Head of caudate nucleus (tissue), 42 donors: ENCODE data around the gene DNM3.
"Not testable (repeated sequence)": the region's sequence is repeated elsewhere in the genome, so short reads cannot be mapped to it uniquely, and the experiment has no call there.

Experiments used
- DNase-seq, 42 donors: peaks; one replicate each; pipeline versions ENCODE4 v3.0.0 to v3.0.0-alpha.2; 2020 to 2021; ENCODE audit warnings: mixed read lengths in 7 of 42
- intact Hi-C: fragments of 100-400 bp; cut with DNase I; formaldehyde crosslinking; loops from one replicate; pipeline ENCODE4 v1.15.0; 2022

Gene DNM3

DNA sequence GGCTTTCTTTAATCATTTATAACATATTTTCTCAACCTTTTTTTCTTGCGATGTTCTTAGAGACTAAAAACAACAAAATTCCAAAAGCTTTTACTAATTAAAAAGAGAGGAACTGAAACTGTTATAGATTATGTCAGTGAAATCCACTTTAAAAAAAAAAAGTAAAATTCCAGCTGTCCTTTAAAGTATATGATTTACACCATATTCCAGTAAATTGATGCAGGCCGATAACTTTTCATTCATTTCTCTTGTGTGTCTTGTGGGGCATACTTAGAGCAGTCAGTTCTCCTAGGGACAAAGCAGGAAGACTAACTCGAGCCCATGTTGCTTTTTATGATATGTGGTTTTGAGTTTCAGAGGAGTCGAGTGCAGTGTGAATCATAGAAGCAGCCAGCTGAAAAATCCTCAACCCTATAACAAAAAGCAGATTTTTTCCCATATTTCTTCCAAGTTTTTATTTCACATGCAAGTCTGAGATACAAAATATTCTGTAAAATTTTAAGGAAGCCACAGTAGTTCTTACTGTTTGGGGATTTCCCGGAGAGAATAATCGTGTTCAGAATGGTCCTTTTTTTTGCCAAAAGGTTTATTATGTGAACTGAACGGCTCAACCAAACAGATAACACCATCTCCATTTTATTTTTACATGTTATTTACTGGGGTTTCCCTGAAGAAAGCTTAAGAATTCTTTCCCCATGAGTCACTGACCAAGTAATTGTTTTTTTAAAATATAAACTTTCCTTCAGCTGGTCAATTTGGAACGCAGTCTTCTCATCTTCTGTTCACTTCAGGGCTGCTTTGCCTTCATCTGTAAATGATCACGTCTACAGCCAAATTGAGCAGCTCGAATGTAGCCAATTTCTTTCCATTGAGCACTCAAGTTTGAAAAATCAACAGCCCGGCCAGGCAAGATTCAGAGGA lies 502.2 kb downstream of the DNM3 start:
- DNase-seq: no peak
- intact Hi-C loops: no loop called here

DNA sequence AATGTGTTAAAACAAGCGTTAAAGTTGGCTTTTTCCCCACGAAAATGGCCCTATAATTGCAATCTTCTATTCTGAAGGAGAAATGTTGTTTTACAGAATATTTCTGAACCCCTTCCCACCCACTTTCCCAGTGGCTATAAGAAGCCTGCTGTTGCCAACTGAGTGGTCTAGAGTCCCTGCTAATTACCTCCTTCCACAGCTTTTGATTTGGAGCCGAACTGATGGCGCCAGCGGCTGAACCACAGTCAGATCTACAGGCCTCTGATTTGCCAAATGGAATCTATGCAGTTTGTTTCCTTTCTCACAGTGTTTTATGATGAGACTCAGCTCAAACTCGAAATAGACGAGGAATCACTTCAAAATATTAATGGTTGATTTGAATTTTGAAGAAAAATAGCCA lies 503.1 kb downstream of the DNM3 start:
- no peak for DNase-seq
- intact Hi-C loops: no loop called here

DNA sequence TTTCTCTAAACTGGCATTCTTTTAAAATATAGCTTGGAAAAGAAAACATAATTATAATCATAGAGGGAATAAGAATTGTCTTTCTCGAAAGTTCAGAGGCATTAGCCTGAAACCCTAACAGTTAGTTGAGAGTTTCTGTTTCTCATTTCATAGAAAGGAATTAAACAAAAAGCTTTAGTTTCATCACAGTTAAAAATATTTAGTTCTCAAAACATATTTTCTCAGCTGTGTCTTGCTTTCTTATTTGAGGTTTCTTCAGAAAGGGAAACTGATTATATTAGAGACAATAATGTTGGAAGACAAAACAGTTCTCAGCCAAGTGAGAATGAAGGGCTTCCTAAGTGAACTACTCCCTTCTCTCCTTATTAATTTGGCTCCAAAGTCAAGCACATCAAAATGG lies 503.8 kb downstream of the DNM3 start:
- intact Hi-C loops: no loop called here
- no peak for DNase-seq

DNA sequence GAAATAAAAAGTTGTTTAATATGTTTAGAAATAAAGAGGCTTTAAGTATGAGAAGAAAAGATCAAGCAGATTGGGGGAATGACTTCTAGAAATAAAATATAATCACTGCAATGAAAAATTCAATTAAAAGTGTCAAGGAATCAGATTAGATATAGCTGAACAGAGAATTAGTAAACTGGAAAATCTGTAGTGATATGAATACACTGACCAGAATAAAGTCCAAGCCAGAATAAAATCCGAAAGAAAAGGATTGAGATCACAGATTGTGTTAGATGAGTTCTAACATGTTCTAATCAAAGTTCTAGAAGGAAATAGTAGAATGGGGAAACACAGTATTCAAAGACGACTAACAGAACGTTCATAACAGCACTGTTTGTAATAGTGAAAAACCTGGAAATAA lies 506.1 kb downstream of the DNM3 start:
- intact Hi-C loops: no loop called here

DNA sequence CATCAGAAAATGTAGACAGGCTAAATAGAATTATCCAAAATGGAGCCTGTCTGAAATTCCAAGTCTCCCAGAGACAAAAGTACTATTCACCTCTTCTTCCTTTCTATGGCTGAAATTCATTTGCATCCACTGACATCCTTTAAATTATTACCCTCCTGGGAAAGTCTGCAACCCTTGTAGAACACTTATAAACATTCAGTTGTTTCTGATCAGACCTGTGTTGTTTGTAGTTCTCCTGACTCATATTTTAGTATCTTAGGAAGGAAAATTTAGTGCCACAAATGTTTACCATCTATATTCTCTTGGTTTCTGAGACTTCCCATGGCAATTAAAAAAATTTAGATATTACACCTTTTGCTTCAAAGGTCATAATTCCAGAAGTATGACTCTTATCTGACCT lies 509.6 kb downstream of the DNM3 start:
- no peak for DNase-seq
- intact Hi-C loops: no loop called here

More for the DNA sequence above, 506.1 kb downstream of the DNM3 start:
- DNase-seq: no peak

DNA sequence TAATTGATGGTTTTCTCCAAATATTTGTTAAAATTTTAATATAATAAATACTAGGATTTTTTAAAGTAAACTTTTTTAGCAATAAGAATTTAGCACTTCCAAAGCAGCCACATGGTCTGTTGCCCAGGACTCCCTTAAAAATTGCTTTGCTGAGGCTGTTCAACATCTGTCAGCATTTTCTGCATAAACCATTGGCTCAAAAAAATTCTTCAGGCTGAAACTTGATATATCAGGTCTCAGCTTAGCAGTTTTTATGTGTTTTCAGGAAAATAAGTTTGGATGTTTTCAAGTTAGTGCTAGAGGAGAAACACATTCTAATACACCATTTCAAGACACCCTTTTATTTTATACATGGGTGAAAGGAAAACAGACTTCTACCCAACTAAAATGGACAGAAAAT lies 510.0 kb downstream of the DNM3 start:
- intact Hi-C loops: no loop called here
- DNase-seq: no peak

GRCh38 chr1:172351754-172352161 lies 510.5 kb downstream of the DNM3 start:
- no peak for DNase-seq
- intact Hi-C loops: no loop called here

DNA sequence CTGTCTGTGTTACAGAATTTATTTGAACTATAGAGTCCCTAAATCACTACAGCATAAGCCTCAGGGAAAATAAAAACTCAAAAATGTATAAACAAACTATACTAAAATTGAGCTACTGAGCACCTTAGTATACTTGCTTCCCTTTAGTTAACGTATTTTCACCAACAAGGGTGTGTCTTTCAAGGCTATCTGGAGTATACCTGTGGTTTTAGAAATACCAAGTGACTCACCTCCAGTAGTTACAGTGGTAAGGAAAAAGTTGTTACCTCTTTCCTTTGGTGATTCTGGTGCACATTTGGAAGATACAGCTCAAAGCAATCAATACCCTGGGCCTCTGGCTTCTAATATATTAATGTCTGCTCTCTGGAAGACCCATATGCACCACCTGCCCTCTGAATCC lies 511.1 kb downstream of the DNM3 start:
- intact Hi-C loops: no loop called here
- DNase-seq: no peak

GRCh38 chr1:172354291-172355274 lies 513.3 kb downstream of the DNM3 start:
- no peak for DNase-seq
- intact Hi-C loops: no loop called here

GRCh38 chr1:172356620-172357019 lies 515.3 kb downstream of the DNM3 start:
- intact Hi-C loops: no loop called here
- DNase-seq: no peak

DNA sequence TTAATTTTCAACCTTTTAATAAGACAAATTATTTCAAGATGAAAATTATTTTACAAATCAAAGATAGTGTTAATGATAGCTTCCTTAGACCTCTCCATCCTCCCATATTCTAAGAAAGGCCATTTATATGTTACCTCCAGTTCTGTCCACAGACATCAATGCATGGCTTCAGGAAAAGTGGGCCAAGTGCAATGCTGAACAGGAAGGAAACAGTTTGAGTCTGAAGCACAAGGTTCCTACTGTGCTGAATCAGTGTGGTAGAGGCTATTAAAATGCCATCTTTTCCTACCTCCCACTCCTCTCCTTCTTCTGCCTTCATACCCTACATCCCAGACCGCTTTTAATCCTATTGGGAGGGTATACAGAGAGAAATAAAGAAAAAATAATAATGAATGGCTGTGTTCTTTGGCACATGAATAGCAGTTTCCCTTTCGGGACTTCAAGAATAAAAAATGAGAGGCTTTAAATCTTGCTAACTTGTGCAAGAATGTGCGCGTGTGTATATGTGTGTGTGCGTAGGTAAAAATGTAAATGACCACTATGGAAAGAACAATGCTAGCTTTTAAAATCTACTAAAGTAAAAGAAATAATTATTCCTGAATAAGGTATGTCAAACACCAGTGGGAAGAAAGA lies 516.6 kb downstream of the DNM3 start:
- intact Hi-C loops: no loop called here
- no peak for DNase-seq

DNA sequence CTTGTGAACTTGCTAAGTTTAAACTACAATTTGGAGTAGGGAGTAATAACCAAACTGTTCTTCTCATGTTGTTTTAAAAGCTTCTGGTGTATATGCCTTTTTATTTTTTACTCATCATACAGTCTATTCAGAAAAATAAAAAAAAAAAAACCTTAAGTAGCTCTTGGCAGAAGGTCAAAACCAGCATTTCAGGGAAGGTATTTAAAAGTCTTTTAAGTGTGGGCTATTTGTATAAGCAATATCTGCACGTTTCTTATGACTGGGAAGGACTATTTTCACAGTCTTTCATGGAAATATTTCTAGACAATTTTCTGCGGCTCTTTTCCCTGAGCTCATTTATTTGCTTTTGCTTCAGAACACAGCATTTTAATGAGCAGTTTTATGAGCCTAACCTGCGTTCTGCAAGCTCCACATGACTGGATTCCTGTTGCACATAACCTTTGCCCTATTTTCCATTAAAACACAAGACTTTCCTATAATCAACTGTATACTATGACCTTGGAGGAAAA lies 518.2 kb downstream of the DNM3 start:
- DNase-seq: no peak

GRCh38 chr1:172360511-172360910 lies 519.2 kb downstream of the DNM3 start:
- no peak for DNase-seq
- intact Hi-C loops: no loop called here

More for the DNA sequence above, 518.2 kb downstream of the DNM3 start:
- intact Hi-C loops: no loop called here

DNA sequence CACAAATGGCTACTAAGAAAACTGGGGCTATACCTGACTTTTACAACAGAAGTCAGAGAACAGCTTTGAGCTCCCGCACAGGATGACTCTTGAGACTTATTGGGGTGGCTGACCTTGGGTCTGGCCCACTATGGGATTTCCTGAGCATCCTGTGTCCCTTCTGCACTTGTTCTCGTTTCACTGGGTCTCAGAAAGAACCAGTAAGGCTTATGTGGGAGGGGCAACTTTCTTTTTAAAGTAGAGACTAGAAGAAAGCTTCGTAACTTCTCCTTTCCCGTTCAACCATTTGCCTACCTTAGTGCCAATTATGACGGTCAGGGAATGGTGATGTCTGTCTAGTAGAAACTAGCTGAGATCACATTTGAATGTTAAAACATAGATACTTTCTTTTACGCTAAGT lies 519.7 kb downstream of the DNM3 start:
- no peak for DNase-seq

DNA sequence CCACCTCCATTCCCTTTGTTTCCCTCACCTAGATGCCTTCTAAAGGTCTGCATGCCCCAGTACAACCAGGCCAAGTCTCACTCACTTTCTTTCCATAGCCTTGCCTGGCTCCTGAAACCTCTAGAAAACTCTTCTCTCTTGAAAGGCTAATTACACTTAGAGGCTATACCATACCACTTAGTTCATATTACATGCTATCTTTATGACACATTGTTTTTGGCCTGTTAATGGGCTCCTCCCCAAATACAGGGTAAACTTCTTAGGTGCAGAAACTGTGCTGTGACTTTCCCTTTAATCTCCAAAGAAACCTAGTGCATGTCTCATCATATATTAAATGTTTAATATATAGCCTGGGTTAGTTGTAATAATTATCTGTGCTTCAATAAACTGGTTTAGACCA lies 522.6 kb downstream of the DNM3 start:
- intact Hi-C loops: no loop called here
- no peak for DNase-seq

More for the DNA sequence above, 519.7 kb downstream of the DNM3 start:
- intact Hi-C loops: no loop called here

DNA sequence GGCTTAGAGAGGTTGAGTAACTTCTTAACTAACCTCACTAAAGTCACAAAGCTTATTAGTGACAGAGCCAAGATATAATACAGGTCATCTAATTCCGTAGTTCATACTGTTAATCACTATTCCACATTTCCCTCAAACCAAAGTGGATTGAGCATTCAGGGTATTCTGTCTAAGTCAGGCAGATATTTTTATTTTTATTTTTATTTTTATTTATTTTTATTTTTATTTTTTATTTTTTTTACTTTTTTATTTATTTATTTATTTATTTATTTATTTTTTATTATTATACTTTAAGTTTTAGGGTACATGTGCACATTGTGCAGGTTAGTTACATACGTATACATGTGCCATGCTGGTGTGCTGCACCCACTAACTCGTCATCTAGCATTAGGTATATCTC lies 530.3 kb downstream of the DNM3 start:
- intact Hi-C loops, DNase-seq: not testable (repeated sequence)

- DNase-seq: no peak
- intact Hi-C loops: no loop called here
Measured at GRCh38 chr1:172373864-172374263, 532.6 kb downstream of the DNM3 start.

DNA sequence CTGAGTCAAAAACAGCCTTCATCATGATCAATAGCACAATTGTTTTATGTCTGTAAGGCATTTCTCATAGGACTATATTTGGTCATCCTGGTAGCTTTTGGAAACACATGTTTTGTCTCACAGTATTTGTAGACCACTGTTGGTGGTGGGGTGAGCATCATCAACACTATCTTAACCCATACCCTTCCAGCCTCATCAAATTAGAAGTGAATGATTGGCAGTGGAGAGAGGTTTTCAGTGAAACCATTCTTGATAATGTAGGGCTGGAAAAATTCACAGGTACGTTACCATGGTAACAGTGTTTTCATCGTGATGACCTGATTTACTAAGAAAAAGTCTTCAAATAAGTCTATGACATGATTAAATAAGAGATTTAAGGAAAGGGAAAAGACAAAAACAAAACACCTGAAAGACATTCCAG lies 533.9 kb downstream of the DNM3 start:
- intact Hi-C loops: no loop called here
- no peak for DNase-seq

DNA sequence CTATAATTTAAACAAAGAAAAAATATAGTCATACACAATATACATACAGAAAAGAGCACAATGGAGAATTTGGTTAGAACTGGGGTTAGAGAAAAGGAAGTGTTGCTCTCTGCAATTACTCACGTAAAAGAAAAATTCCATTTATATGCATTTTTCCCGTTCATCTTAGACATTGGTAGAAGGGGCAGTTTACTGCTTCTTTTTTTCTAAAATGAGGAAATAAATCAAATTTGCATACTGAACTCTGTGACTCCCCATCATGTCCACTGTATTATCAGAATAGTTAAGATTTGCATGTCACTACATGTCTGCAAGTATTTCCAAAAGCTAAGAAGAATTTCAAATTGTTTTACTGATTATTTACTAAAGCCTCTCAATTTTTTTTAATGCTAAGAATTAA lies 535.1 kb downstream of the DNM3 start:
- intact Hi-C loops: no loop called here
- DNase-seq: no peak
